Loucy (cell line): ENCODE results near the gene MAPKAP1.

ENCODE experiments used
- H2AFZ ChIP-seq: fragments of 200-600 bp; sonication (generic); 2 replicates; pipeline ENCODE4 v1.6.0; 2016; ENCODE audit warnings: antibody characterized with exemption, mild to moderate bottlenecking, low read length, moderate library complexity
- H3F3A ChIP-seq: fragments of 200-600 bp; 2 replicates; pipeline ENCODE4 v1.6.0; 2016; ENCODE audit warnings: antibody characterized with exemption, low read depth, mild to moderate bottlenecking
- H3K27me3 ChIP-seq: fragments of 200-600 bp; sonication (generic); 2 replicates; pipeline ENCODE4 v1.6.1; 2014; ENCODE audit warnings: low read length, mild to moderate bottlenecking; ENCODE audit not compliant: insufficient read depth, poor library complexity, severe bottlenecking
- H3K36me3 ChIP-seq: fragments of 200-600 bp; sonication (generic); 2 replicates; pipeline ENCODE4 v1.6.1; 2016; ENCODE audit warnings: low read length; ENCODE audit not compliant: insufficient read depth
- H3K4me1 ChIP-seq: fragments of 200-600 bp; sonication (generic); 2 replicates; pipeline ENCODE4 v1.5.1; 2014; ENCODE audit warnings: low read length, mild to moderate bottlenecking; ENCODE audit not compliant: insufficient read depth, poor library complexity, severe bottlenecking
- H3K4me2 ChIP-seq: fragments of 200-600 bp; sonication (generic); 2 replicates; pipeline ENCODE4 v1.6.0; 2014; ENCODE audit warnings: antibody characterized with exemption, low read length, low read depth, mild to moderate bottlenecking; ENCODE audit not compliant: poor library complexity, severe bottlenecking
- H3K4me3 ChIP-seq: fragments of 200-600 bp; sonication (generic); 2 replicates; pipeline ENCODE4 v1.5.1; 2014; ENCODE audit warnings: low read length, mild to moderate bottlenecking, mixed read lengths; ENCODE audit not compliant: poor library complexity, severe bottlenecking
- H3K79me2 ChIP-seq: fragments of 200-600 bp; sonication (generic); 2 replicates; pipeline ENCODE4 v1.6.1; 2014; ENCODE audit warnings: low read length; ENCODE audit not compliant: insufficient read depth
- H3K9ac ChIP-seq: fragments of 200-600 bp; sonication (generic); 2 replicates; pipeline ENCODE4 v1.6.0; 2014; ENCODE audit warnings: mild to moderate bottlenecking, low read depth, low read length, moderate library complexity; ENCODE audit not compliant: poor library complexity, severe bottlenecking
- H3K9me2 ChIP-seq: fragments of 200-600 bp; sonication (generic); replicated peaks from 2 replicates; pipeline ENCODE4 v1.6.1; 2016; ENCODE audit warnings: low read depth, low read length, mixed read lengths
- H3K9me3 ChIP-seq: fragments of 200-600 bp; sonication (generic); 2 replicates; pipeline ENCODE4 v1.6.1; 2014; ENCODE audit warnings: mild to moderate bottlenecking, antibody characterized with exemption, low read length, low read depth; ENCODE audit not compliant: insufficient read depth
- H4K20me1 ChIP-seq: fragments of 200-600 bp; sonication (generic); 2 replicates; pipeline ENCODE4 v1.6.0; 2014; ENCODE audit warnings: antibody characterized with exemption, low read length, mild to moderate bottlenecking; ENCODE audit not compliant: insufficient read depth, poor library complexity, severe bottlenecking
- CTCF ChIP-seq: fragments of 200-600 bp; sonication (generic); conservative IDR thresholded peaks from 2 replicates; pipeline ENCODE4 v1.5.1; 2014; ENCODE audit warnings: mild to moderate bottlenecking, antibody characterized with exemption, low read length
- EZH2phosphoT487 ChIP-seq: fragments of 200-600 bp; IDR thresholded peaks from 2 replicates; pipeline ENCODE4 v1.6.1; 2018; ENCODE audit warnings: antibody characterized with exemption, mild to moderate bottlenecking, moderate library complexity, borderline replicate concordance

Gene MAPKAP1

DNA sequence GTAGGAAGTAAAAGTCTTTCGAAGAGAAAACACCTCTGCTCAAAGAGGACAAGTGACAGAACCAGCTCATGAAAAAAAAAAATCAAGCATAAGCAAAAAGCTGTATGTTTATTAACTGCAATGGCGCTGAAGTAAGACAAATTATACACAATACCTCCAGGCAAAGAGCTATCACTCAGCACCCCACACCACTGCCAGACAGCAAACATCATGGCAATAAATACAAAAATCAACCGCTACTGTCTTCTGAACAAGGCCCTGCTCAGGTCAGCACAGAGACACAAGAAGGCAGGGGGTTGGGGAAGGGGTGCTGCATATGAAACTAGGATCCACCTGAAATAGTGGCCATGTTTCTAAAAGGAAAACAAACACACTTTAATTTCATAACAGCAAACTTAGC, 50.4 kb downstream of the MAPKAP1 start:
- Histone ChIP-seq H3K4me1 (no peaks in the 10 kb centered on the region), H3F3A (no peaks in the 10 kb centered on the region), H3K4me3 (no peak overlapping the region), H3K27me3 (no peaks in the 10 kb centered on the region), H3K4me2 (no peak overlapping the region), H4K20me1 (no peaks in the 10 kb centered on the region), H2AFZ (no peak overlapping the region), H3K9me3 (no peaks in the 10 kb centered on the region), H3K36me3 (peaks cover 5% of the 10 kb centered on the region; the same call in 1 of the 2 replicates), H3K9ac (no peak overlapping the region), H3K79me2 (no peaks in the 10 kb centered on the region), H3K9me2 (no peaks in the 10 kb centered on the region)
- TF ChIP-seq EZH2phosphoT487, result no peak
- TF ChIP-seq CTCF, result no peak

- Histone ChIP-seq H3F3A (no peaks in the 10 kb centered on the region), H3K4me1 (no peaks in the 10 kb centered on the region), H4K20me1 (no peaks in the 10 kb centered on the region), H3K79me2 (no peaks in the 10 kb centered on the region), H3K9ac (no peak overlapping the region), H3K4me3 (no peak overlapping the region), H3K9me2 (no peaks in the 10 kb centered on the region), H3K4me2 (no peak overlapping the region), H2AFZ (no peak overlapping the region), H3K27me3 (no peaks in the 10 kb centered on the region), H3K36me3 (peaks cover 5% of the 10 kb centered on the region; the same call in 1 of the 2 replicates), H3K9me3 (no peaks in the 10 kb centered on the region)
- TF ChIP-seq CTCF (no peak), EZH2phosphoT487 (no peak)
Observed at GRCh38 chr9:125655691-125656410, 51.2 kb downstream of the MAPKAP1 start.

- no peaks in the 10 kb centered on the region for H3F3A ChIP-seq
- H3K9ac ChIP-seq, result no peak overlapping the region
- peaks cover 5% of the 10 kb centered on the region; the same call in 1 of the 2 replicates for H3K36me3 ChIP-seq
- no peaks in the 10 kb centered on the region for H3K9me2 ChIP-seq
- no peak overlapping the region for H3K4me3 ChIP-seq
- H3K4me1 ChIP-seq, result peaks cover 5% of the 10 kb centered on the region
- TF ChIP-seq CTCF (no peak), EZH2phosphoT487 (no peak)
- no peaks in the 10 kb centered on the region for H3K79me2 ChIP-seq
- H3K4me2 ChIP-seq, result no peak overlapping the region
- no peaks in the 10 kb centered on the region for H4K20me1 ChIP-seq
- H2AFZ ChIP-seq, result no peak overlapping the region
- H3K27me3 ChIP-seq, result no peaks in the 10 kb centered on the region
- H3K9me3 ChIP-seq, result no peaks in the 10 kb centered on the region
Observed at GRCh38 chr9:125655066-125655633, 51.9 kb downstream of the MAPKAP1 start.
